Epidermal melanocyte (primary cell): ENCODE measurements around the gene CHAF1B.

Source experiments
- DNase-seq: peaks from one replicate; pipeline ENCODE4 v3.0.0; 2011; ENCODE audit warnings: low spot score; ENCODE audit not compliant: insufficient read length

The CHAF1B gene

GRCh38 chr21:36427502-36427901, 42.3 kb downstream of the CHAF1B start:
- no peak for DNase-seq

GRCh38 chr21:36428761-36429432, 43.7 kb downstream of the CHAF1B start:
- DNase-seq = no peak

GRCh38 chr21:36429947-36430546, 44.9 kb downstream of the CHAF1B start:
- DNase-seq = peak; percentile 56

GRCh38 chr21:36430841-36431240, 45.6 kb downstream of the CHAF1B start:
- no peak for DNase-seq

- no peak for DNase-seq
Measured at GRCh38 chr21:36431252-36431651, 46.1 kb downstream of the CHAF1B start.

- DNase-seq = no peak
Measured at GRCh38 chr21:36433059-36433709, 48.0 kb downstream of the CHAF1B start.

- DNase-seq = no peak
Measured at GRCh38 chr21:36434144-36434543, 49.0 kb downstream of the CHAF1B start.

GRCh38 chr21:36436829-36437744, 51.9 kb downstream of the CHAF1B start:
- DNase-seq = no peak

- no peak for DNase-seq
Measured at GRCh38 chr21:36437745-36438128, 52.5 kb downstream of the CHAF1B start.

- no peak for DNase-seq
Measured at GRCh38 chr21:36441715-36442114, 56.5 kb downstream of the CHAF1B start.

- DNase-seq = no peak
Measured at GRCh38 chr21:36446301-36446700, 61.1 kb downstream of the CHAF1B start.

GRCh38 chr21:36450511-36450910, 65.3 kb downstream of the CHAF1B start:
- DNase-seq = no peak

- DNase-seq = no peak
Measured at GRCh38 chr21:36451506-36451905, 66.3 kb downstream of the CHAF1B start.

GRCh38 chr21:36452281-36452825, 67.2 kb downstream of the CHAF1B start:
- DNase-seq = no peak

GRCh38 chr21:36454093-36454531, 68.9 kb downstream of the CHAF1B start:
- DNase-seq = no peak

- DNase-seq = no peak
Measured at GRCh38 chr21:36454706-36455105, 69.5 kb downstream of the CHAF1B start.

- no peak for DNase-seq
Measured at GRCh38 chr21:36456729-36457414, 71.7 kb downstream of the CHAF1B start.

GRCh38 chr21:36459098-36459497, 73.9 kb downstream of the CHAF1B start:
- DNase-seq = no peak

- no peak for DNase-seq
Measured at GRCh38 chr21:36460866-36461265, 75.7 kb downstream of the CHAF1B start.

GRCh38 chr21:36461277-36461917, 76.2 kb downstream of the CHAF1B start:
- DNase-seq = no peak
